HuH-7 (cell line): ENCODE measurements around the gene PCNX1.
A peak's percentile ranks its signal among the peaks of the same experiment; 100 is the strongest.
"Not testable (repeated sequence)": the region's sequence is repeated elsewhere in the genome, so short reads cannot be mapped to it uniquely, and the experiment has no call there.

ENCODE experiments used
- DNase-seq: peaks from one replicate; pipeline ENCODE4 v3.0.0; 2011; ENCODE audit warnings: low spot score

PCNX1 gene

GRCh38 chr14:70962935-70963334 lies 55.7 kb downstream of the PCNX1 start:
- no peak for DNase-seq

DNA sequence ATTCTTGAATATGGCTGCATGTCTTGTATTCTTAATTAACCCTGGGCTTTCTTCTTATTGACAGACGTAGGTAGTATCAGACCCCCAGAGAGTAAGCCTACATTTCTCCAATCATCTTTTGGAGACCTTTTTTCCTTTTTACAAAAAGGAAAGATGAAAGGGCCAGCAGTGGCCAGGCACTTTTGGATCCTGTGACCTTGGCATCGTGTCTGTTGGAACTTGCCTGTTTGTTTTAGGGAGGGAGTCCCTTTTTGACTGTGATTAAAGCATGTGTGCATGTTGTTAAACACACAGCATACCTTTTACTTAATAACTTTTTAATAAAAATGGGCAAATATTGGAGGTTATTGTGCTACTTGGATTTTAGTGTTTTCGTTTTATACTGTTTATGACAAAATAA lies 57.2 kb downstream of the PCNX1 start:
- DNase-seq = no peak

DNA sequence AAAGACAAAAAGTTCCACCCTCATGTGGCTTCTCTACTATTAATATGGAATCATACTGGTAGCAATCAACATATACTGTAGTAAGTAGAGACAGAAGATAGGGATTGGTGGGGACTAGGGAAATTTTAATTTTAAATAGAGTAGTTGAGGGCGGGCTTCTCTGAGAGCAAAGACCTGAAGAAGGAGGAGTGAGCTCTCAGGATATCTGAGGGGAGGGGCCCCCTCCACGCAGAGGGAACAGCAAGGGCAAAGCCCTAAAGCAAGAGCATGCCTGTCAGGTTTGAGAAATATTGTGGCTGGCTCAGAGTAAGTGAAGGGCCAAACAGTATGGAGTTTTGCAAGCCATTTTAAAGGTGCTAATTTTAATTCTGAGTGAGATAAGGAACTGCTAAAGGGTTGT lies 64.3 kb downstream of the PCNX1 start:
- DNase-seq = no peak

DNA sequence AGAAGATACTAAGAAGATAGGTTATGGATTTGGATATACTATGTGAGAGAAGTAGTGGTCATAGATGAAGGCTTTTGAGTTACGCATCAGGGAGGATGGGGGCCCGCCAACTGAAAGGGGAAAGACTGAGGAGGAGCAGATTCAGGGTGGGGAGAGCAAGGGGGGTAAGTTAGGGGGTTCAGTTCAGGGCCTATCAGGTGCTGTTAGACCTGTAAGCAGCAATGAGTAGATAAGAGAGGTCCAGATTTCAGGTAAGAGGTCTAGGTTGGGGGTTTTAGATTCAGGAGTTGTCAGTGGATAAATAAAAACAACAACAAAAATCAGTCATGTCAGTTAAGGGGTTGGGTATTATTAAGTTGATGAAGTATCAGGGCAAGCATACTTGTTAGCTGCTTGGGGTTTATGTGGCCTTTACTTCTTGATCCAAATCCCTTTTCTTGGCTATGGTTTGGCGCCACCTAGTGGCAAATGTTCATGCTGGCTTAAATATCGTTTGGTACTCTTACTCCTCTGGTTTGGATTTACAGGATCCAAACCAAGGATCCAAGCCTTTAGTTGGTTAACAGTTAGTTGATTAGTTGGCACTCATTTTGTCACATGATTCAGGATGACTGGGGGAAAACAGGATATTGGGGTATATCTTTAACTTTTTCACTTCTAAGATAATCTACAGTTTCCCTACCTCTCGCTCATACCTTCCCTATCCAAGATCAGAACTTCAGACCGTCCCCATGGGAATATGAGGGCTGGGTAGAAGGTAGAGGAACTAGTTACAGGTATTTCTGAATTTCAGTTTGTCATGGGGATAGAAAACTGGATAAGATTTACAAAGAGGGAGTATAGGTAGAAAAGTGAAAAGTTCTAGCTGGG lies 65.1 kb downstream of the PCNX1 start:
- peak; percentile 11 for DNase-seq

GRCh38 chr14:70976591-70976990 lies 69.3 kb downstream of the PCNX1 start:
- no peak for DNase-seq

DNA sequence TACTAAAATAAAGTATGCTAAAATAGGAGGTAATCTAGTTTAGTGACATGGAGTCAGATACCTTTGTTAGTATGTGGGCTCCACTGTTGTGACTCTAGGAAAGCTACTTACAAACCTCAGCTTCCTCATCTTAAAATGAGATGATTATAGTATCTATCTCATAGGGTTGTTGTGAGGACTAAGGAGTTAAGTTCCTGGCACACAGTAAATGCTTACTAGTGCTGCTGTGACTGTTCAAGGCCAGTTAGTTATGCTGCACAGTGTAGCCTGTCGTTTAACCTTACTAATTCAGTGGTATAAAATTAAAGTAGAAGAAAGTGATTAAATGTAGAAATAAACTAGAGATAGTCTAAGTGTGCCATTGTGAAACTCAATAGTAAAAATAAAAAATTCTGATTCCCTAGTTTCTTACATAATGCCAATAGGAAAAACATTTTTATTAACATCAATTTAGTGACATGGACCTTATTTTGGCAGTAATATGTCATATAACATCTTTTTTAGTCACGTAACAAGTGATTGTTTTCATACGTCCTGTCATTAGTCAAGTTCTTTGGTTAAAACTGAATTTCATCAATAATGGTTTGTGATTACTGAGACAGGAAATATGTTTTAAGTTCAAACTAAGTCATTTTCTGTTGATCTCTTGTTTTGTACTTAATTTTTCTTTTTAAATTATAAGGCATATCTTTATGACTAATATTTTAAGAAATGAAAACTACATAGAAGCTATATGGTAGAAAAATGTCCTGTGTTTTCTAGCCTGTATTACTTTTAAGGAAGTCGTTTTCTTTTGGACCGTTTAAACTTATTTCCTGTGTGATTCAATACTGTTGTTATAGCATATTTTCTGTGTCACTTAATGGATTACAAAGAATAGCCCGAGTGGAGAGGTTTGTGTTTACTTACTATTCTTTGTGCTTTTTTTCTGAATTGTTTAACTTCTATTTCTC lies 74.0 kb downstream of the PCNX1 start:
- no peak for DNase-seq

DNA sequence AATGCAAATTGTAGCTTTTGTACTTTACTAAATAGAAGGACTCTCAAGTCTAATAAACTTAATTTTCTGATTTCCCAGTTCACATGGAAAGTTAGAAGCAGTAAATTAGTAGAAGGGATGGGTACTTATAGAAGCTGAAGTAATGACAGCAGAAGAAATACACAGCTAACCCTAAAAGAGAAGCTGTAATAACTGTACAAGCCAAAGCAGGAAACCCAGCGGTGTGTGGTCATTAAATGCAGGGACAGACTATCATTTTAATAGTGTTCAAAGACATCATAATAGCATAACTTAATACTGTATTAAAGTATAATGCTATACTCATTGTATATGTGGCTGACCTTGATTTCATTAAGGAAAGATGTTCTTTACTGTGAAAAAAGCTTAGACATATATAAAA lies 74.9 kb downstream of the PCNX1 start:
- no peak for DNase-seq

- DNase-seq = no peak
These were observed 79.8 kb downstream of the PCNX1 start for GRCh38 chr14:70987041-70987440.

- DNase-seq = no peak
These were observed 81.2 kb downstream of the PCNX1 start for GRCh38 chr14:70988452-70988851.

DNA sequence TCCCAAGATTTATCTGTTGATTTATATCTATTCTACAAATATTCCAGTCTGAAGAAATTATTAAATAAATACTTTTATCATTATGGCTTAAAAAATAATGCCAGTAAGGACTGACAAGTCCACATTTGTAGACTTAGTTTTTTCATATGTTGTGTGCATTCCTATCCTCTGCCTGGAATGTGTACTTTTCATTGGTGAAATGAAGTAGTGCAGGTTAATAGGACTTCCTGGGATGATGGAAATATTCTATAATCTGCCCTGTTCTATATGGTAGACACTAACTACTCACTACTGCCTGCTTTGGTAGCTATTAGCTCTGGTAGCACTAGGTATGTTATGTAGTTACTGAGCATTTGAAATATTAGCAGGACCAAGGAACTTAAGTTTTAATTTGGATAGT lies 86.7 kb downstream of the PCNX1 start:
- no peak for DNase-seq

GRCh38 chr14:70995211-70995610 lies 88.0 kb downstream of the PCNX1 start:
- no peak for DNase-seq

DNA sequence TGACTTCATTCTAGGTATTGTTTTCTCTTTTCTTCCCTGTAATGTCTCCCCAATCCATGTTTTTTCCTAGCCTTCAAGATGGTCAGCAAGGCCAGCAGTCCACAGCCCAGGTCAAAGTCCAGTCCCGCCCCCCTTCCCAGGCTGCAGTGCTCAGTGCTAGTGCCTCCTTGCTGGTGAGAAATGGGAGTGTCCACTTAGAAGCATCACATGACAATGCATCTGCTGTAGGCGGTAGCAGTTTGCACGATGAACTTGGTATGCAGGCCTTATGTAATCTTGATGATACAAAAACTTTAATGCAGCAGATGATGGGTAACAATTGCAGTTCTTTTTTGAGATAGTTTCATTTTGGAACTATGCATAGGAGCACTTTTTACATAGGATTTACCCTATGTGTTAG lies 88.4 kb downstream of the PCNX1 start:
- DNase-seq = peak; percentile 35

GRCh38 chr14:70999117-70999516 lies 91.9 kb downstream of the PCNX1 start:
- DNase-seq = no peak

DNA sequence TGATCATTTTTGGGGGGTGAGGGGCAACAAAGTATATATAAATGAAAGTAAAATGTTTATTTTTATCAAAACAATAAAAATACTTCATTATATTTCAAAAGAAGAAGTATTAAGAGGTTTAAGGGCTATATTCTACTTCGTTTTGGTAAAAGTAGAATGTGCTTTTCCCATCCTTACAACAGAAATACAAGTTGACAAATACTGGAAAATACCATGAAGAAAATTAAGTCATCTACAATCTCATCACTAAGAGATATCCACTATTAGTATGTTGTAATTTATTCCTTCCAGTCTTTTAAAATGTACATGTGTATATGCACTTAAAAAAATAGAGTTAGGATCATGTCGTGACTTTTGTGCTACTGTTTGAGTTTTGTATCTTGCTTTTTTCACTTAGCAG lies 92.8 kb downstream of the PCNX1 start:
- no peak for DNase-seq

DNA sequence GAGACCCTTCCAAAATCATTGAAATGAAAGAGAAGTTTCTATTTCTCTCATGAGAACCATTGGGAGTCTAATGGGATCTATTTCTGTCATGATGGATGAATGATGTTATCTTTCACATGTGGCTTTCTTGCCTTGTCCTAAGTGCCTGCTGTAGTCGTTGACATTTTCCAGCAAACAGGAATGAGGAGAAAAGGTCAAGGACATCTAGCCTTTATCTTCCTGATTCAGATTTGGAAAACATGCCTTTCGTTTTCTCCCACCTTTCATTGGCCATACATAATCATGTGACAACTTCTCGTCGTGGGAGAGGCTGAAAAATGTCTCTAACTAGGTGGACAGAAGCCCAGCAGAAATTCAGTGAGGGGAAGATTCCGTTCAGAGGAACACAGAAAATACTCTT lies 94.5 kb downstream of the PCNX1 start:
- DNase-seq = no peak

GRCh38 chr14:71003156-71003555 lies 95.9 kb downstream of the PCNX1 start:
- DNase-seq = no peak

DNA sequence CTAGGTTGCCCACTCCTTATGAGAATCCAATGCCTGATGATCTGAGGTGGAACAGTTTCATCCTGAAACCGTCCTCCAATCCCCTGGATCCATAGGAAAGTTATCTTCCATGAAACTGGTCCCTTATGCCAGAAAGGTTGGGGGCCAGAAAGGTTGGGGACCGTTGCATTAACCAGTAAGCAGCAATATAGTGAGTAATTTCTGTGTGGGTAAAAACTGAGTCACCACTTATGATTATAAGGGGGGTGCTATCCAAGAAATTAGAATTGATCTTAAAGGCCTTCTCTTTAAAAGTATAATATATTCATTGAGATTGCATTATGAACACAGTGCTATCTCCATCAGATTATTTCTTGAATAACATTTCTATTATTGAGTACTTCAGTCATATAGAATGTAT lies 97.2 kb downstream of the PCNX1 start:
- DNase-seq = no peak

GRCh38 chr14:71005076-71005475 lies 97.8 kb downstream of the PCNX1 start:
- DNase-seq = no peak

DNA sequence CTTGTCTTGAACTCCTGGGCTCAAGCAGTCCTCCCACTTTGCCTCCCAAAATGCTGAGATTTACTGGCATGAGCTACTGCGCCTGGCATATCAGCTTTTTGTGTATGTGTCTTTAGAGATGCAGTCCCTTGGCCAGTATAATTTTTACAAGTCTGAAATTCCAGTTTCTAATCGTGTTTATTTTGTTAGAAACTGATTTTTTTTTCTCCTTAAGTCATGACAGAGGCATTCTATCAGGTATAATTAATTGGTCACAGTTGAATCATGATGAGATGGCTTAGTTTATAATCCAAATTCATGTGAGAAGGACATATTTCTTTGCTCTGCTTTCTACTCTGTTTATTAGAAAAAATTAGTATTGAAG lies 98.9 kb downstream of the PCNX1 start:
- no peak for DNase-seq

DNA sequence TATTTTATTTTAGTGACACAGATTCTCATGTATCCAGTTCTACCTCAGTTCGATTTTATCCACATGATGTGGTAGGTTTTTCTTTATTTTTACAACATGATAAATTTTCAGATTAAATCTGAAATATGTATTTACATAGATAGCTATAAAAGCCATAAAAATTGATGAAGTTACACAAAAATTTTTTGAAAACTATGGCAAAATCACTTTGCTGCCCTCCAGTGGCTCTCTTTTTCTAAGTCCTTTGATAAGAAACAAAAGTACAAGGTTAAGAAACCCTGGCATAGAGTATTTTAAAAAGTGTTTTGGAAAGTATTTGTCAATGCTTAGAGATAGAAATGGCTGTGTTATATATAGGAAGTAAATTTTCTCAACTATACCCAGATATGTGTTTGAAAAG lies 104.2 kb downstream of the PCNX1 start:
- DNase-seq = no peak

- no peak for DNase-seq
These were observed 105.6 kb downstream of the PCNX1 start for GRCh38 chr14:71012888-71013287.

GRCh38 chr14:71013551-71014192 lies 106.4 kb downstream of the PCNX1 start:
- no peak for DNase-seq

DNA sequence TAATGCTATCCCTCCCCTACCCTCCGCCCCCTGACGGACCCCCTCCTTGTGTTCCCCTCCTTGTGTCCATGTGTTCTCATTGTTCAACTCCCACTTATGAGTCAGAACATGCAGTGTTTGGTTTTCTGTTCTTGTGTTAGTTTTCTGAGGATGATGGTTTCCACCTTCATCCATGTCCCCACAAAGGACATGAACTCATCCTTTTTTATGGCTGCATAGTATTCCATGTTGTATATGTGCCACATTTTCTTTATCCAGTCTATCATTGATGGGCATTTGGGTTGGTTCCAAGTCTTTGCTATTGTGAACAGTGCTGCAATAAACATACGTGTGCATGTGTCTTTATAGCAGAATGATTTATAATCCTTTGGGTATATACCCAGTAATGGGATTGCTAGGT lies 112.7 kb downstream of the PCNX1 start:
- DNase-seq = not testable (repeated sequence)
